Fibroblast of pulmonary artery (primary cell): ENCODE measurements around the gene GPX7.

Experiments used
- DNase-seq: peaks from one replicate; pipeline ENCODE4 v3.0.0-alpha.2; 2010; ENCODE audit warnings: low read depth
- H3K4me3 ChIP-seq: replicated peaks from 2 replicates; pipeline ENCODE4 v1.5.1; 2011; ENCODE audit warnings: low read depth, mild to moderate bottlenecking, control low read depth, low read length, moderate library complexity
- CTCF ChIP-seq: IDR thresholded peaks from 2 replicates; pipeline ENCODE4 v1.5.1; 2011; ENCODE audit warnings: mild to moderate bottlenecking, control low read depth, low read length, inconsistent platforms; ENCODE audit errors: missing control alignments

Gene GPX7

GRCh38 chr1:52604063-52604770, 2.0 kb downstream of the GPX7 start:
- H3K4me3 ChIP-seq, result no peak overlapping the region
- no peak for DNase-seq
- no peak for TF ChIP-seq CTCF

- TF ChIP-seq CTCF, result no peak
- no peak overlapping the region for H3K4me3 ChIP-seq
- no peak for DNase-seq
Observed at GRCh38 chr1:52613636-52614373, 11.6 kb downstream of the GPX7 start.

- no peak for DNase-seq
- no peak for TF ChIP-seq CTCF
Observed at GRCh38 chr1:52614671-52615070, 12.5 kb downstream of the GPX7 start.

GRCh38 chr1:52615489-52616042, 13.4 kb downstream of the GPX7 start:
- no peak for DNase-seq
- H3K4me3 ChIP-seq, result no peak overlapping the region
- no peak for TF ChIP-seq CTCF

More at GRCh38 chr1:52614671-52615070, 12.5 kb downstream of the GPX7 start:
- no peak overlapping the region for H3K4me3 ChIP-seq

GRCh38 chr1:52621950-52622349, 19.8 kb downstream of the GPX7 start:
- no peak overlapping the region for H3K4me3 ChIP-seq
- no peak for TF ChIP-seq CTCF
- no peak for DNase-seq

- DNase-seq, result no peak
- no peak overlapping the region for H3K4me3 ChIP-seq
- TF ChIP-seq CTCF, result no peak
Observed at GRCh38 chr1:52623812-52624211, 21.6 kb downstream of the GPX7 start.
